Measurements from ENCODE around the gene ZNF292.

- TF ChIP-seq, protein P1, sequence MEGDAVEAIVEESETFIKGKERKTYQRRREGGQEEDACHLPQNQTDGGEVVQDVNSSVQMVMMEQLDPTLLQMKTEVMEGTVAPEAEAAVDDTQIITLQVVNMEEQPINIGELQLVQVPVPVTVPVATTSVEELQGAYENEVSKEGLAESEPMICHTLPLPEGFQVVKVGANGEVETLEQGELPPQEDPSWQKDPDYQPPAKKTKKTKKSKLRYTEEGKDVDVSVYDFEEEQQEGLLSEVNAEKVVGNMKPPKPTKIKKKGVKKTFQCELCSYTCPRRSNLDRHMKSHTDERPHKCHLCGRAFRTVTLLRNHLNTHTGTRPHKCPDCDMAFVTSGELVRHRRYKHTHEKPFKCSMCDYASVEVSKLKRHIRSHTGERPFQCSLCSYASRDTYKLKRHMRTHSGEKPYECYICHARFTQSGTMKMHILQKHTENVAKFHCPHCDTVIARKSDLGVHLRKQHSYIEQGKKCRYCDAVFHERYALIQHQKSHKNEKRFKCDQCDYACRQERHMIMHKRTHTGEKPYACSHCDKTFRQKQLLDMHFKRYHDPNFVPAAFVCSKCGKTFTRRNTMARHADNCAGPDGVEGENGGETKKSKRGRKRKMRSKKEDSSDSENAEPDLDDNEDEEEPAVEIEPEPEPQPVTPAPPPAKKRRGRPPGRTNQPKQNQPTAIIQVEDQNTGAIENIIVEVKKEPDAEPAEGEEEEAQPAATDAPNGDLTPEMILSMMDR (IDR thresholded peaks at IDR 0.05), result no peak
- TF ChIP-seq ZFX (IDR thresholded peaks at IDR 0.05; ENCODE audit: borderline replicate concordance), result no peak
Observed at GRCh38 chr6:87283461-87283860, 128.1 kb downstream of the ZNF292 start.
